Smooth muscle cell (in vitro differentiated cells): ENCODE results near the gene TLR9. TPM values are rescaled to one million over a fixed set of nuclear protein-coding genes. Genes with fewer than 3 reads are reported as not detected.
A peak's percentile ranks its signal among the peaks of the same experiment; 100 is the strongest.

Experiments used
- DNase-seq: peaks from one replicate; lab custom pipeline; 2025; ENCODE audit not compliant: unreplicated experiment; lab: John Stamatoyannopoulos, UW
- H2AFZ ChIP-seq: fragments of 200-600 bp; sonication (generic); 2 replicates; pipeline ENCODE4 v1.6.0; 2016; ENCODE audit warnings: antibody characterized with exemption, low read depth, mild to moderate bottlenecking
- H3F3A ChIP-seq: fragments of 200-600 bp; sonication (generic); 2 replicates; pipeline ENCODE4 v1.6.0; 2017; ENCODE audit warnings: antibody characterized with exemption, low read depth
- H3K27ac ChIP-seq: fragments of 200-600 bp; sonication (generic); 2 replicates; pipeline ENCODE4 v1.5.1; 2016; ENCODE audit warnings: low read depth, mild to moderate bottlenecking
- H3K27me3 ChIP-seq: fragments of 200-600 bp; sonication (generic); 2 replicates; pipeline ENCODE4 v1.6.1; 2016; ENCODE audit warnings: low read depth, mild to moderate bottlenecking
- H3K36me3 ChIP-seq: fragments of 200-600 bp; sonication (generic); 2 replicates; pipeline ENCODE4 v1.5.1; 2016; ENCODE audit warnings: low read depth
- H3K4me1 ChIP-seq: fragments of 200-600 bp; sonication (generic); 2 replicates; pipeline ENCODE4 v1.5.1; 2016; ENCODE audit warnings: low read depth
- H3K4me2 ChIP-seq: fragments of 200-600 bp; sonication (generic); 2 replicates; pipeline ENCODE4 v1.6.0; 2016; ENCODE audit warnings: mild to moderate bottlenecking
- H3K4me3 ChIP-seq: fragments of 200-600 bp; sonication (generic); 2 replicates; pipeline ENCODE4 v1.5.1; 2016; ENCODE audit warnings: mild to moderate bottlenecking
- H3K79me2 ChIP-seq: fragments of 200-600 bp; sonication (generic); 2 replicates; pipeline ENCODE4 v1.6.0; 2016; ENCODE audit warnings: low read depth, mild to moderate bottlenecking
- H3K9ac ChIP-seq: fragments of 200-600 bp; sonication (generic); 2 replicates; pipeline ENCODE4 v1.6.0; 2016; ENCODE audit warnings: low read depth
- H3K9me3 ChIP-seq: fragments of 200-600 bp; sonication (generic); replicated peaks from 2 replicates; pipeline ENCODE4 v1.5.1; 2016; ENCODE audit warnings: low read depth
- H4K20me1 ChIP-seq: fragments of 200-600 bp; sonication (generic); 2 replicates; pipeline ENCODE4 v1.6.0; 2016; ENCODE audit warnings: low read depth
- CTCF ChIP-seq: fragments of 200-600 bp; sonication (generic); IDR thresholded peaks from 2 replicates; pipeline ENCODE4 v1.5.1; 2017; ENCODE audit warnings: borderline replicate concordance, mild to moderate bottlenecking, antibody characterized with exemption; ENCODE audit not compliant: insufficient read depth, poor library complexity, severe bottlenecking
- WGBS: methylation state at CpG from one replicate; pipeline ENCODE4 v1.1.7; 2016; ENCODE audit warnings: low lambda C conversion rate; 5-methylcytosine and 5-hydroxymethylcytosine counted together
- polyA plus RNA-seq: library from polyadenylated mRNA; unstranded; fragments of >200 nt; fragmentation: Nextera tagmentation; extraction: Ambion mirVana; gene quantifications from 2 replicates; pipeline ENCODE4 v1.2.1, GENCODE V29; 2016
- total RNA-seq: library from RNA; depleted of rRNA; stranded (reverse); fragments of >200 nt; gene quantifications from 2 replicates; pipeline ENCODE4 v1.2.3, GENCODE V29; 2014

The TLR9 gene
- total and polyA plus RNA-seq, 2 experiments from 2014 or later = 0.09 TPM; not detected in 1

GRCh38 chr3:52218454-52218853 is 7.0 kb downstream of the TLR9 start:
- WGBS = 96% methylated on average over 7 of the region's 12 CpGs
- Histone ChIP-seq H3K36me3 (no peaks in the 10 kb centered on the region), H3K9ac (no peak overlapping the region), H3K9me3 (no peaks in the 10 kb centered on the region), H3K79me2 (no peaks in the 10 kb centered on the region), H4K20me1 (no peaks in the 10 kb centered on the region), H3K4me2 (no peak overlapping the region), H3K4me3 (no peak overlapping the region), H3K27ac (no peak overlapping the region), H2AFZ (no peak overlapping the region), H3K27me3 (no peaks in the 10 kb centered on the region), H3F3A (no peaks in the 10 kb centered on the region), H3K4me1 (no peaks in the 10 kb centered on the region)
- no peak for DNase-seq
- no peak for TF ChIP-seq CTCF

GRCh38 chr3:52218026-52218425 is 7.4 kb downstream of the TLR9 start:
- Histone ChIP-seq H4K20me1 (no peaks in the 10 kb centered on the region), H3F3A (no peaks in the 10 kb centered on the region), H2AFZ (no peak overlapping the region), H3K27me3 (no peaks in the 10 kb centered on the region), H3K4me2 (no peak overlapping the region), H3K4me3 (no peak overlapping the region), H3K36me3 (no peaks in the 10 kb centered on the region), H3K9ac (no peak overlapping the region), H3K4me1 (no peaks in the 10 kb centered on the region), H3K9me3 (no peaks in the 10 kb centered on the region), H3K27ac (no peak overlapping the region), H3K79me2 (no peaks in the 10 kb centered on the region)
- DNase-seq = no peak
- TF ChIP-seq CTCF = no peak
- WGBS = 89% methylated on average over 3 of the region's 3 CpGs

DNA sequence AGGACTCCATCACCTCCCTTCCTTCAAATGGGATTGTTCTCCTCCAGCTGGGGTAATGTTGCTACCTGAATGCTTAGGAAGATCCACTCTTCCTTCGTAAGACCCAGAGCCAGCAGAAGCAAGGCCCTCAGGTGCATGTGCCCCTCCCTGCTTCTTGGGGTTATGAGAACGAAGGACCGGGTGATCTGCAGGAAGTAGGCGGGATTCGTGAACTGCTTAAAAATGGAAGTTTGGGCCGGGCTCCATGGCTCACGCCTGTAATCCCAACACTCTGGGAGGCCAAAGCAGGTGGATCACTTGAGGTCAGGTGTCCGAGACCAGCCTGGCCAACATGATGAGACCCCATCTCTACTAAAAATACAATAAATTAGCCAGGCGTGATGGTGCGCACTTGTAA is 8.0 kb downstream of the TLR9 start:
- Histone ChIP-seq H3K27me3 (no peaks in the 10 kb centered on the region), H3K9ac (no peak overlapping the region), H3F3A (no peaks in the 10 kb centered on the region), H3K36me3 (no peaks in the 10 kb centered on the region), H3K4me1 (no peaks in the 10 kb centered on the region), H3K27ac (no peak overlapping the region), H3K4me2 (no peak overlapping the region), H4K20me1 (no peaks in the 10 kb centered on the region), H3K79me2 (no peaks in the 10 kb centered on the region), H3K4me3 (no peak overlapping the region), H2AFZ (no peak overlapping the region), H3K9me3 (no peaks in the 10 kb centered on the region)
- no peak for DNase-seq
- no peak for TF ChIP-seq CTCF
- 91% methylated on average over 10 of the region's 10 CpGs for WGBS

GRCh38 chr3:52216585-52217408 is 8.6 kb downstream of the TLR9 start:
- H3K27ac ChIP-seq = peak overlapping the region; percentile 18
- no peaks in the 10 kb centered on the region for H3K36me3 ChIP-seq
- DNase-seq = no peak
- WGBS = 77% methylated on average over 13 of the region's 13 CpGs
- H3K27me3 ChIP-seq = no peaks in the 10 kb centered on the region
- no peaks in the 10 kb centered on the region for H3K79me2 ChIP-seq
- no peaks in the 10 kb centered on the region for H4K20me1 ChIP-seq
- H3F3A ChIP-seq = no peaks in the 10 kb centered on the region
- H3K9me3 ChIP-seq = no peaks in the 10 kb centered on the region
- H3K4me2 ChIP-seq = no peak overlapping the region
- no peaks in the 10 kb centered on the region for H3K4me1 ChIP-seq
- H2AFZ ChIP-seq = no peak overlapping the region
- H3K9ac ChIP-seq = no peak overlapping the region
- H3K4me3 ChIP-seq = no peak overlapping the region
- no peak for TF ChIP-seq CTCF
